PFSK-1 (cell line): ENCODE measurements around the gene HSPA12B.

Source experiments
- FOXP2 ChIP-seq: optimal IDR thresholded peaks from 2 replicates; pipeline ENCODE3; 2011; ENCODE audit warnings: borderline replicate concordance, control low read depth, inconsistent platforms; ENCODE audit not compliant: insufficient read depth; ENCODE audit errors: extremely low read length, extremely low read depth
- POLR2AphosphoS5 ChIP-seq: IDR thresholded peaks from 2 replicates; pipeline ENCODE4 v1.6.1; 2012; ENCODE audit warnings: low read depth, mild to moderate bottlenecking, control low read depth, low read length, moderate library complexity
- REST ChIP-seq, 2 experiments: IDR thresholded peaks; 2 replicates each; pipeline versions ENCODE4 v1.6.1 to v1.8.0; 2011 to 2012; ENCODE audit warnings: low read depth in 2 of 2, low read length in 2 of 2, control low read depth in 1 of 2, inconsistent platforms in 1 of 2, mild to moderate bottlenecking in 1 of 2, moderate library complexity in 1 of 2; ENCODE audit not compliant: insufficient read depth in 1 of 2
- SIN3A ChIP-seq: IDR thresholded peaks from 2 replicates; pipeline ENCODE4 v1.6.1; 2012; ENCODE audit warnings: mild to moderate bottlenecking, low read length, moderate library complexity, borderline replicate concordance; ENCODE audit not compliant: insufficient read depth
- TAF1 ChIP-seq: IDR thresholded peaks from 2 replicates; pipeline ENCODE4 v1.6.1; 2012; ENCODE audit warnings: low read length, control low read depth, borderline replicate concordance; ENCODE audit not compliant: insufficient read depth

The HSPA12B gene

DNA sequence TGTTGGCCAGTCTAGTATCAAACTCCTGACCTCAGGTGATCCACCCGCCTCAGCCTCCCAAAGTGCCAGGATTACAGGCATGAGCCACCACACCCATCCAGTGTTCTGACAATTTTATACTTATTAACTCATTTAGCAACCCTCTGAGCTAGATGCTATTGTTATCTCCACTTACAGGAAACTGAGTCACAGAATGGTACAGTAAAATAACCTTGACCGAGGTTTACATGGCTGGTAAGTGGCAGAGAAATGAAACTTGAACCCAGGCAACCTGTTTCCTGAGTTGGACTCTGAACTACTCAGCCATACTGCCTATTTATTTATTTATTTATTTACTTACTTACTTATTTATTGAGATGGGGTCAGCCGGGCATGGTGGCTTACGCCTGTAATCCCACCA, 13.4 kb upstream of the HSPA12B start:
- TF ChIP-seq FOXP2: no peak
- TF ChIP-seq REST (IDR thresholded peaks at IDR 0.05; ENCODE audit: insufficient read depth in 1 of 2, low read depth in 2 of 2, low read length in 2 of 2): no peak
- no peak for TF ChIP-seq TAF1
- TF ChIP-seq POLR2AphosphoS5: no peak
- no peak for TF ChIP-seq SIN3A

GRCh38 chr20:3720068-3720467, 12.4 kb upstream of the HSPA12B start:
- TF ChIP-seq FOXP2: no peak
- TF ChIP-seq POLR2AphosphoS5: no peak
- TF ChIP-seq REST (IDR thresholded peaks at IDR 0.05; ENCODE audit: insufficient read depth in 1 of 2, low read depth in 2 of 2, low read length in 2 of 2): no peak
- no peak for TF ChIP-seq SIN3A
- TF ChIP-seq TAF1: no peak

DNA sequence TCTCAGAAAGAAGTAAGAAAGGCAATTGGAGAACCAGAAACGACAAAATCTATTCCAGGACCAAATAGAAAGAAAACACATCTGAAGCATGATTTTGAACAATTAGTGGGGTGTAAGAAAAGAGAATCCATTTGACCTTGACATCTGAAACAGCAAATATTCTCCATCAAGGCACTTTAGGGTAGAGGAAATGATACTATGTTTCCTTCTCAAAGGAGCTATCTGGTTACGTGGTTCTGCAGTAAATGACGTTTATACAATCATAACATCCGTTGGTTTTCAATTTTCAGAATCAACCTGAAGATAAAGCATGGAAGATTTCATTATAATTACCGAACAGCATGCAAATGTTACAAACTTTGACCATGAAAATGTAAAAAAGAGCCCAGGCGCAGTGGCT, 11.9 kb upstream of the HSPA12B start:
- no peak for TF ChIP-seq TAF1
- no peak for TF ChIP-seq POLR2AphosphoS5
- TF ChIP-seq FOXP2: no peak
- TF ChIP-seq REST (IDR thresholded peaks at IDR 0.05; ENCODE audit: insufficient read depth in 1 of 2, low read depth in 2 of 2, low read length in 2 of 2): no peak
- TF ChIP-seq SIN3A: no peak

DNA sequence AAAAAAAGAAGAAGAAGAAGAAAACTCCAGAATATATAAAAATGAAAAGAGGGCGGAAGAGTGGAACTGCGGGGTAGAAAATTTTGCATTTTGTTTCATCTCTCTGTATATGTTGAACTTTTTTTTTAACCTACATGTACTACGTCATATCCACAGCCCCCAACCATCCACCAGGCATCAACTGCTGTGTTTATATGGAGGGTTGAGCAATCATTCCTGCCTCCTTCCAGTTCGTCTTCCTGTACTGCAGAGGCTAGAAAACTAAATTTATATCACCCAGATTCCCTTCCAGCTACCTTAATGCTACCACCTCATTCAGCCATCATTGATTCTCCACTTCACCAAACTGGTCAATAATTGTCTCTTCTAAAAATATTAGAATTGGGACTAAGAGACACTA, 10.6 kb upstream of the HSPA12B start:
- no peak for TF ChIP-seq POLR2AphosphoS5
- TF ChIP-seq FOXP2: no peak
- no peak for TF ChIP-seq SIN3A
- TF ChIP-seq TAF1: no peak
- no peak for TF ChIP-seq REST (IDR thresholded peaks at IDR 0.05; ENCODE audit: insufficient read depth in 1 of 2, low read depth in 2 of 2, low read length in 2 of 2)

DNA sequence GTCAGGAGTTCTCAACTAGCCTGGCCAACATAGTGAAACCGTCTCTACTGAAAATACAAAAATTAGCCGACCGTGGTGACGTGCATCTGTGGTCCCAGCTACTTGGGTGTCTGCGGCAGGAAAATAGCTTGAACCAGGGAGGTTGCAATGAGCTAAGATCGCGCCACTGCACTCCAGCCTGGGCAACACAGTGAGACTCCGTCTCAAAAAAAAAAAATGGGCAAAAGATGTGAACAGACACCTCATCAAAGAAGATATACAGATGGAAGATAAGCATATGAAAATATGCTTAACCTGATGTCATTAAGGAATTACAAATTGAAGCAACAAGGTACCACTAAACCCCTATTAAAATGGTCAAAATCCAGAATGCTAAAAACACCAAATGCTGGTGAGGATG, 9.2 kb upstream of the HSPA12B start:
- TF ChIP-seq REST (IDR thresholded peaks at IDR 0.05; ENCODE audit: insufficient read depth in 1 of 2, low read depth in 2 of 2, low read length in 2 of 2): no peak
- TF ChIP-seq TAF1: no peak
- TF ChIP-seq FOXP2: no peak
- no peak for TF ChIP-seq SIN3A
- TF ChIP-seq POLR2AphosphoS5: no peak
